GM13977 (cell line): Measurements from ENCODE around the gene TTLL5.
A peak's percentile ranks its signal among the peaks of the same experiment; 100 is the strongest.

ENCODE experiments used
- DNase-seq: peaks from one replicate; pipeline ENCODE4 v3.0.0; 2012; ENCODE audit warnings: low spot score
- in situ Hi-C: fragments of 300-500 bp; cut with MboI; formaldehyde crosslinking; loops from one replicate; pipeline ENCODE4 v1.12.0; 2022; ENCODE audit warnings: low sequenced_read_pairs, low pct_unique_long_range_greater_than_20kb, mixed read lengths, inconsistent platforms; ENCODE audit not compliant: unreplicated experiment
- TF ChIP-seq, protein P1 (sequence below): IDR thresholded peaks from 2 replicates; pipeline ENCODE4 v1.5.1; 2012; ENCODE audit warnings: mild to moderate bottlenecking, control low read depth; ENCODE audit not compliant: insufficient read depth; ENCODE audit errors: extremely low read depth, missing control alignments

Gene TTLL5

DNA sequence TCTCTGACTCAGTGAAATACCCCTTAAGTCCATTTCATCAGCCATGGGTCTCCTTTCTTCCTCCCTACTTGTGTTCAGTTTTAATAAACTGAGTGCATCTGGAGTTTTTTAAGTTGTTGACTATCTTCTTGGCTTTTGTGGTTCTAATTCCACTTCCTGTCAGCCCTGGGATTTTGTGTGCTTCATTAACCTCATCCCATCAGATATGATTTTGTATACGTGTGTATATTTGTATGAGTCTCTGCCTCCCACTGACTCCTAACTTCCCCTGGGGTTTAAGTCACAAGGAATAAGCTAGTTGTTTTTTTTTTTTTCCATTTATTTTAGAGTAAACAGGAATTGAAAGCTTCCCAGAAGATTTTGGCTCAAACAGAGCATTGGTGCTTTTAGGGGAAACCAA lies 62.7 kb downstream of the TTLL5 start:
- in situ Hi-C loops = loop anchor here (25.0 kb wide), 1 partner anchor 664 kb away; the partner anchor contains the start of gene ESRRB
- DNase-seq = no peak
- TF ChIP-seq, protein P1, sequence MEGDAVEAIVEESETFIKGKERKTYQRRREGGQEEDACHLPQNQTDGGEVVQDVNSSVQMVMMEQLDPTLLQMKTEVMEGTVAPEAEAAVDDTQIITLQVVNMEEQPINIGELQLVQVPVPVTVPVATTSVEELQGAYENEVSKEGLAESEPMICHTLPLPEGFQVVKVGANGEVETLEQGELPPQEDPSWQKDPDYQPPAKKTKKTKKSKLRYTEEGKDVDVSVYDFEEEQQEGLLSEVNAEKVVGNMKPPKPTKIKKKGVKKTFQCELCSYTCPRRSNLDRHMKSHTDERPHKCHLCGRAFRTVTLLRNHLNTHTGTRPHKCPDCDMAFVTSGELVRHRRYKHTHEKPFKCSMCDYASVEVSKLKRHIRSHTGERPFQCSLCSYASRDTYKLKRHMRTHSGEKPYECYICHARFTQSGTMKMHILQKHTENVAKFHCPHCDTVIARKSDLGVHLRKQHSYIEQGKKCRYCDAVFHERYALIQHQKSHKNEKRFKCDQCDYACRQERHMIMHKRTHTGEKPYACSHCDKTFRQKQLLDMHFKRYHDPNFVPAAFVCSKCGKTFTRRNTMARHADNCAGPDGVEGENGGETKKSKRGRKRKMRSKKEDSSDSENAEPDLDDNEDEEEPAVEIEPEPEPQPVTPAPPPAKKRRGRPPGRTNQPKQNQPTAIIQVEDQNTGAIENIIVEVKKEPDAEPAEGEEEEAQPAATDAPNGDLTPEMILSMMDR = no peak

DNA sequence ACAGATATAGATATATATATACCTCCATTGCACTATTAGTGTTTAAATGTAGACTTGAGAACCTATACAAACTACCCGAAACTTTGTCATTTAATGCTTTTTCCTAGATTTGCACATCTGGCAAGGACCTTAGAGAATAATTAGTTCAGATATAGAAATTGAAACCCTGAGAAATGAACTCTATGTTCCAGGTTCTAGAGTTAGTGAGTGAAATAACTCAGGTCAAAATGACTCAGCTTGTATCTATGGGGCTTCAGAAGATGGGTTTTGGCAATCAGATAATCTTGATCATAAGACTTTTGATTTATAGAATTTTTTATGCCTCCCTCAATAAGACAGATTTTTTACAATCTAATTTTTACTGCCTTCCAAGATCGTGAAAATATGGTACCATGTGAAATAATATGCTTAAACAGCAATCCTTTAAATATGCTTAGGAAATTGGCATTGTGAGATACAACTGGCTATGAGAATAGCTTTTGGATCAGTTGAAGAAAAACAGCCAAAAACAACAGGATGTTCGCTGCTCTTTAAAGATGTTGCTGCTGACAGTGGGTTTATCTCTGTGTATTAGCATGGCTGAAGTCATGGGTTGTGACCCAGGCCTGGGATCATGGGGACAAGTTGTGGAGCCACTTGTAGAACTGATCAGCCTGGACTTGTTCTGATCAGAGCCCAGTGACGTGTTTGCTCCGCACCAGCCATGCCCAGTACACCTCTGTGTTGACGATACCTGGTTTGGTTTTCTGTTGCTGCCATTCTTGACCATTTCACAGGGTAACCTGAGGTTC lies 63.6 kb downstream of the TTLL5 start:
- DNase-seq = peak; percentile 19
- in situ Hi-C loops = loop anchor here (25.0 kb wide), 1 partner anchor 663 kb away; the partner anchor contains the start of gene ESRRB
- TF ChIP-seq, protein P1 = no peak

DNA sequence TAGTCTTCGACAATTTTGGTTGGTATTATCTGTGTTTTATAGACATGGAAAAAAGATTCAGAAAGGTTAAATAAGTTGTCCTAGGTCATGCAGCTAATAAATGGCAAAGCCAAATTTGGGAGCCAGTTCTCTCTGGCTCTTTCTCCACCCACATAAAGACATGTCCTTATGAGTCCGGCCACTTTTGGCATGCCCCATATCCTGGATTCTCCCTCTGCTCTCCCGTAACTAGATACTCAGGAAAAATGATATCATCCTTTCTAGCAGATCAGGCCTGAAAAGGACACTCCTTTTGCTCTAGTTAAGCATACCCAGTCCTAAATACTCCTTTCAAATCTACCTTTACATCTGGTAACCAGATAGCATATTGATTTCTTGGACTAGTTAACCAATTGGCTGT lies 64.4 kb downstream of the TTLL5 start:
- TF ChIP-seq, protein P1 = no peak
- no peak for DNase-seq
- in situ Hi-C loops = no loop called here

- in situ Hi-C loops = no loop called here
- DNase-seq = no peak
- TF ChIP-seq, protein P1 = no peak
Measured at GRCh38 chr14:75726321-75726720, 65.3 kb downstream of the TTLL5 start.

DNA sequence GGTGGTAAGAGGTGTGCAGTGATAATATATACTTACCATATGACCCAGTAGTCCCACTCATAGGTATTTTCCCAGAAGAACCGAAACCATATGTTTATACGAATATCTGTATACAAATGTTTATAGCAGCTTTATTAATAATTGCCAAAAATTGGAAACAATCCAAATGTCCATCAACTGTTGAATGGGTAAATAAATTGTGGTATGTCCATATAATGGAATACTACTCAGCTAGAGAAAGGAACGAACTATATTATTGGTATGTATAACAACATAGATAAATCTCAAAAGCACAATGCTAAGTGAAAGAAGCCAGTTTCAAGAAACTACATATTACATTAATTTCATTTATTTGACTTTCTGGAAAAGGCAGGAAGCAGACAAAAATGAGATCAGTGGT lies 66.1 kb downstream of the TTLL5 start:
- TF ChIP-seq, protein P1 = no peak
- in situ Hi-C loops = no loop called here
- no peak for DNase-seq

- TF ChIP-seq, protein P1 = no peak
- no peak for DNase-seq
- in situ Hi-C loops = loop anchor here (10.0 kb wide), 1 partner anchor 62 kb away; no protein-coding TSS in a partner anchor
Measured at GRCh38 chr14:75732888-75733287, 71.8 kb downstream of the TTLL5 start.

DNA sequence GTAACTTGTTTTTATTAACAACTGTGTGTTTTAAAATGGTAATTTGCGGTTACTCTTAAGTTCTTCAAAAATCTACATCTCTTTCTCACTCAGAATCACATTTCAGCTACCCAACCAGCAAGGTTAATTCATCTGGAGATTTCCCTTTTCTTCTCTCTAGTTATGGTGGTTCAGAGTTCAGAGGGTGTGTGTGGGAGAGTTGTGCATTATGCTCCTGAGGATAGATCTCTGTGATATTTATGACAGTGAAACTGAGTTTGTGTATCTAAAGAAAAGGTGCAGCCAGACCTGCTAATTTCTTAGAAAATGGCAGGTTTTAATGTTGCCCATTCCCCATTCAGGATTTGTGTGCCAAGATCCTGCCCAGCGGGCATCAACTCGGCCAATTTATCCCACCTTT lies 73.8 kb downstream of the TTLL5 start:
- TF ChIP-seq, protein P1 = no peak
- in situ Hi-C loops = loop anchor here (10.0 kb wide), 1 partner anchor 60 kb away; no protein-coding TSS in a partner anchor
- no peak for DNase-seq
